ENCODE data around the gene AKNA. TPM values are rescaled to one million over a fixed set of nuclear protein-coding genes. Genes with fewer than 3 reads are reported as not detected.
A peak's percentile ranks its signal among the peaks of the same experiment; 100 is the strongest.

The AKNA gene
- total RNA-seq, 2 donors from 2014 or later, result 7.3 to 11.9 TPM

DNA sequence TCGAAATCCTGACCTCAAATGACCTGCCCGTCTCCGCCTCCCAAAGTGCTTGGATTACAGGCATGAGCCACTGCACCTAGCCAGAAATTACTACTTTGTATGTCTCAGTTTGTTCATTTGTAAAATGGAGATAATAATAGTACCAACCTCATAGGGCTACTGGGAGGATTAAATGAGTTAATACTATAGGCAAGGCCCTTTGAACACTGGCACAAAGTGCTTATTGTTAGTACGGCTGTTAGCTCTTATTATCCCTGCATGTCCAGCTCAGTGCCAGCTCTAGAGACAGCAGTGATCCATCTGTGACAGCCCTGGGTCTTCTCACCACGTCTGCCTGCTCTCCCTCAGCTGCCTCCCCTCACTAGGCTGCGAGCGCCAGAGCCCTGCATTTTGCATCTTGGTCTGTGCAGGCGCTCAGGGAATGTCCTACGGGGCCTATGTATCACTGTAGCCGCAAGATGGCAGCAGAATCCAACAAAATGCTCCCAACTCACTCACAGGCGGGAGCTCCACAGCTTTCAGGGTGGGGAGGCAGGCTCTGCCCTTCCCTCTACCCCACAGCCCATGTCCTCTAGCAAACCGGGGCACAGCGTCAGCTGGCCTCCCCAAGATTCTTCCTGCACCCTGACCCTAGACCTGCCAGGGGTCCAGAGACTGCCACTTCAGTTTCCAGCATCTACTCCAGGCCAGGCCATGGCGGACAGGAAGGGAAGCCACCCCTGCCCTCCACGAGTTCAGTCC lies 17.7 kb upstream of the AKNA start:
- intact Hi-C loops (cut with DNase I), result loop anchor here (10.0 kb wide), 1 partner anchor 249 kb away; the partner anchor contains the start of gene TEX53
- Histone ChIP-seq H3K27ac (no peak overlapping the region), H3K27me3 (no peaks in the 10 kb centered on the region), H3K9me3 (no peaks in the 10 kb centered on the region), H3K36me3 (replicated peaks in 1 of 2; ENCODE audit: insufficient read depth in 1 of 2, low read depth in 2 of 2) (no peaks in the 10 kb centered on the region), H3K4me1 (no peaks in the 10 kb centered on the region), H3K4me3 (no peak overlapping the region)
- ATAC-seq, result peak; percentile 83
- TF ChIP-seq CTCF (IDR thresholded peaks at IDR 0.05), result peak; percentile 60 to 83 (median 74)
- TF ChIP-seq POLR2A (IDR thresholded peaks at IDR 0.05), result no peak
- WGBS, 2 donors, result 24 to 50% methylated on average over 9 to 15 of the region's 15 CpGs
- DNase-seq, result peak; percentile 74 to 80 (median 76)

GRCh38 chr9:114404531-114404930 lies 16.7 kb upstream of the AKNA start:
- intact Hi-C loops (cut with DNase I), result loop anchor here (10.0 kb wide), 1 partner anchor 250 kb away; the partner anchor contains the start of gene TEX53
- ATAC-seq (no peak), DNase-seq (no peak)
- 83 to 93% methylated on average over 2 of the region's 2 CpGs for WGBS, 2 donors
- H3K36me3 ChIP-seq (replicated peaks in 1 of 2; ENCODE audit: insufficient read depth in 1 of 2, low read depth in 2 of 2), result no peaks in the 10 kb centered on the region
- TF ChIP-seq POLR2A (IDR thresholded peaks at IDR 0.05), result no peak
- TF ChIP-seq CTCF (IDR thresholded peaks at IDR 0.05), result no peak
- no peak overlapping the region for H3K27ac ChIP-seq
- no peaks in the 10 kb centered on the region for H3K27me3 ChIP-seq
- no peaks in the 10 kb centered on the region for H3K9me3 ChIP-seq
- no peak overlapping the region for H3K4me3 ChIP-seq
- H3K4me1 ChIP-seq, result no peaks in the 10 kb centered on the region

DNA sequence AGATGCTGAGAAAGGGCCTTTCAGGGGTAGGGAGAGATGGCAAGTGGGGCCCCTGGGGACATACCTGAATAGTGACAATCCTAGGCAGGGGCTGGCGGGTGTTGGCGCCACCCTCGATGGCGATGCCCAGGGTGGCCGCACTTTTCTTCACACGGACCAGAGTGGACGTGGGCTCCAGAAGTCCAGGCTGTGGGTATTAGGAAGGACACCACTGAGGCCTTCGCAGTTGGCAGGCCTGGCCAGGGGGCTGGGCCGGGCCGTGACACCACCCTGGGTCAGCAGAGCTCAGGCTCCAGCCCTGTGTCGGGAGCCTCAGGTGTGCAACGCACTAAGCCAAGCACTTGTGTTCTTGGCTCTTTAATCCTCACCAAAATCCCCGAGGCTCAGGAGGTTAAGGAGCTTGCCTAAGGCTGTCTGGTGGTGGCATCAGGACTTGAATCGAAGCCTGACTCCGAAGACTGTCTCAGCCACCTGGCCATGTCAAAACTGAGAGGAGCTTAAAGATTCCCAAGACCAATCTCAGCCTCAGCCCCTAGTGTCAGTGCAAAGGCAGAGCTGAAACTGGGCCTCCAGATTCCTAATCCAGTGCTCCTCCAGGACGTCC lies 15.5 kb upstream of the AKNA start:
- H3K4me3 ChIP-seq, result no peak overlapping the region
- H3K9me3 ChIP-seq, result no peaks in the 10 kb centered on the region
- peaks cover 4% of the 10 kb centered on the region for H3K4me1 ChIP-seq
- no peak for TF ChIP-seq CTCF (IDR thresholded peaks at IDR 0.05)
- no peak for TF ChIP-seq POLR2A (IDR thresholded peaks at IDR 0.05)
- intact Hi-C loops (cut with DNase I), result loop anchor here (10.0 kb wide), 1 partner anchor 252 kb away; the partner anchor contains the start of gene TEX53
- H3K27ac ChIP-seq, result no peak overlapping the region
- H3K36me3 ChIP-seq (replicated peaks in 1 of 2; ENCODE audit: insufficient read depth in 1 of 2, low read depth in 2 of 2), result no peaks in the 10 kb centered on the region
- ATAC-seq (no peak), DNase-seq (no peak)
- 73 to 89% methylated on average over 4 to 16 of the region's 16 CpGs for WGBS, 2 donors
- H3K27me3 ChIP-seq, result no peaks in the 10 kb centered on the region

DNA sequence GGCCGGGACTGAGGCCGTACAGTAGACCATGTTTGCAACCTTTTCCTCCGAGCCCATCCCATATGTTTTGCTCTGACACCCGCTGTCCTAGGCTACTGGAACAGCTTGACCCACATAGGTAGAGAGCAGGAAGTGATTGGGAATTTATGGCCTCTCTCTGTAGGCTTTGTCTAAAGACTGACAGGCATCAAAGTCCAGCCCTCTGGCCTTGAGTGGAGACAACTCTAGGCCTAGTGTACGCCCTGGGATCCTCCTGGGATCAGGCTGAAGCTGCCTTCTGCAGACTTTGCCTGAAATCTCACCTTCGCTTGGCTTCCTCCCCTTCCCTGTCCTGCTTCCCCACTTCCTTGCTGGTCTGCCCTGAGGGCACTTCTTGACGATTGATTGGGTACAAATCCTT lies 13.6 kb upstream of the AKNA start:
- ATAC-seq (no peak), DNase-seq (no peak)
- intact Hi-C loops (cut with DNase I), result loop anchor here (10.0 kb wide), 1 partner anchor 253 kb away; the partner anchor contains the start of gene TEX53
- Histone ChIP-seq H3K4me1 (peaks cover 14% of the 10 kb centered on the region), H3K4me3 (no peak overlapping the region), H3K27me3 (no peaks in the 10 kb centered on the region), H3K27ac (no peak overlapping the region), H3K9me3 (no peaks in the 10 kb centered on the region), H3K36me3 (replicated peaks in 1 of 2; ENCODE audit: insufficient read depth in 1 of 2, low read depth in 2 of 2) (no peaks in the 10 kb centered on the region)
- 75 to 80% methylated on average over 7 of the region's 7 CpGs for WGBS, 2 donors
- no peak for TF ChIP-seq CTCF (IDR thresholded peaks at IDR 0.05)
